Activated T-helper 9 cell treated with anti-CD3 and anti-CD28 coated beads, Interleukin-2, amount 50 U/mL, for 16 hours (primary cell): Measurements from ENCODE around the gene PPDPF.

Source experiments
- DNase-seq: peaks from one replicate; pipeline ENCODE4 v3.0.0-alpha.2; 2020; ENCODE audit warnings: low read depth

PPDPF gene

DNA sequence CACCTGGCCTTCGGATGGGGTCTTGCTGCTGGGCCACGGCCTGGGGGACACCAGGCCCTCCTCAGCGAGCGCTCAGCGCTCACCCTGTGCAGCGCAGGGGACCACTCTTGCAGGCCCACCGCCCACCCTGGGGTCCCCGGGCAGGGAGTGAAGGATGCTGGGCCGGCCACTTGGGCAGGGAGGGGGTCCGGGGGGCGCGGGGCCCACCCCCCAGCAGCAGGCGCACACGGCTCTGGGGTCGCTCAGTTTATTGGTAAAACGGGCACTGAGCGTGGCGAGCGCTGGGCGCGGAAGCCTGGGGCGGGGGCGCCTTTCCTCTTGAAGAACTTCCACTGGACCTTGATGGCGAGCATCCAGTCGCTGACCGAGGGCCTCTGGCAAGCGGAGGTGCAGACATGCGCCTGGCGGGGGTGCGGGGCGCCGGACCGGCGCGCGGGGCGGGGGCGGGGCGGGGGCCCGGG, 32.8 kb upstream of the PPDPF start:
- DNase-seq, result no peak

DNA sequence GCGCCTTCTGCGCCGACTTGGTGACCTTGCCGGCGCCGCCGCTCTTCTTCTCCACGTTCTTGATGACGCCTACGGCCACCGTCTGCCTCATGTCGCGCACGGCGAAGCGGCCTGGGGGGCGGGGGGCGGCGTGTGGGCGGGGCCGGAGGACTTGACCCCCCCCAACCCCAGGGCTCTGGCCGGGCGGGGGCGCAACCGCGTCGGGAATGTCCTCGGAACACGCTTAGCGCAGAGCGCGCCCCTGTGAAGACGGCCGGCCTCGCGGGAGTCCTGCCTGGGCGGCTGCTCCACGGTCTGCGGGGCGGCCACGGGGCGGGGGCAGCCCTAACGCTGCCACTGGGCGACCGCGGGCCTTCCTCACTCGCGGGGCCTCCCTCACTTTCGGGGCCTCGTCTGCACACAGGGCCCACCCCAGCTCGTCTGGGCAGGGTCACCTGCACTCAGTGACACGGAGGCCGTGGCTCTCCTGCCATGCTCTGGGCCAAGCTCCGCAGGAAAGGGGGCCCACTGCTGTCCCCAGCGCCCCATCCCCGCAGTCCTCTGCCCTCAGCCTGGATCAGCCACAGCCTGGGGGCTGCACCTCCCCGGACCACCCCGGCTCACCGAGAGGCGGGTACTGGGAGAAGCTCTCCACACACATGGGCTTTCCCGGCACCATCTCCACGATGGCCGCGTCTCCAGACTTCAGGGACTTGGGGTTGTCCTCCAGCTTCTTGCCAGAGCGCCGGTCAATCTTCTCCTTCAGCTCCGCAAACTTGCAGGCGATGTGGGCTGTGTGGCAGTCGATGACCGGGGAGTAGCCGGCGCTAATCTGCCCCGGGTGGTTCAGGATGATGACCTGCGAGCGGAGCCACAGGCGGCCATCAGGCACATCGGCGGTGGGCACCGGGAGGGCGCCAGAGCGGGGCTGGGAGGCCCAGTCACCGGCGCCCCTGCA, 32.0 kb upstream of the PPDPF start:
- DNase-seq, result no peak

DNA sequence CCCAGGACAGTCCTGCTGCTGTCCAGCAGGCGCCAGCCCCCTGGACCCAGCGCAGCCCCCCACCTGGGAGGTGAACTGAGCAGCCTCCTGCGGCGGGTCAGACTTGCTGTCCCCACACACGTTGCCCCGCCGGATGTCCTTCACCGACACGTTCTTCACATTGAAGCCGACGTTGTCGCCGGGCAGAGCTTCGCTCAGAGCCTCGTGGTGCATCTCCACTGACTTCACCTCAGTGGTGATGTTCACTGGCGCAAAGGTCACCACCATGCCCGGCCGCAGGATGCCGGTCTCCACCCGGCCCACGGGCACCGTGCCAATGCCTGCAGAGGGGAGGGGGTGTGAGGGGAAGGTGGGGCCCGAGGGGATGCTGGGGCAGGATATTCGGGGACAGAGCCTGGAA, 30.1 kb upstream of the PPDPF start:
- DNase-seq, result no peak

DNA sequence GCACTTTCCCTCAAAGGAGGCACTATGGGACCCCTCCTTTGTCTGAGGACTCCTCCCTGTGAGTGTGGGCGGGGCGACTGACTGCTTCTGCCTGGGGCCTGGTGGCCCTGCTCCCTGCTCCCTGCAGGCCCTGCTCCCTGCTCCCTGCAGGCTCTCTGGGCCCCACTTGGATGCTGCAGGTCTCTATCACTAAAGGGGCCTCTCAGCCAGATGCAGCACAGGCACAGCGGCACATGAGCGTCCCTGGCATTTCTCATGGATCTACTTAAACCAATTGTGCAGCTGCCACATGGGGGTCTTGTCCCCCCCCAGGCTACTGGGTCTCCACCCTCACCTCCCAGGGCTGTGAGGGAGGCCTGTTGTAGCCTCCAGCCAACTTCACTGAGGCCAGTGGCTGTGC, 29.5 kb upstream of the PPDPF start:
- DNase-seq, result no peak

DNA sequence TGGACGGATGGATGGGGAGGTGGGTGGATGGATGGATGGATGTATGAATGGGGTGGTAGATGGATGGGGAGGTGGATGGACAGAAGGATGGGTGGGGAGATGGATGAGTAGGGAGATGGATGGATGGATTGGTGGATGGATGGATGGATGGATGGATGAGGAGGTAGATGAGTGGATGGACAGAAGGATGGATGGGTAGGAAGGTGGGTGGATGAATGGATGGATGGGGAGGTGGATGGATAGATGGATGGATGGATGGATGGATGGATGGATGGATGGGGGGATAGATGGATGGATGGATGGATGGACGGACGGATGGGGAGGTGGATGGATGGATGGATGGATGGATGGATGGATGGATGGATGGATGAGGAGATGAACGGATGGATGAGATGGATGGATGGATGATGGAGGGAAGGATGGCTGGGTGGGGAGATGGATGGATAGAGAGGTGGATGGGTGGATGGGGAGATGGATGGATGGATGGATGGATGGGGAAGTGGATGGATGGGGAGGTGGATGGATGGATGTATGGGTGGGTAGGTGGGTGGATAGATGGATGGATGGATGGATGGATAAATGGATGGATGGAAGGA, 28.8 kb upstream of the PPDPF start:
- no peak for DNase-seq

DNA sequence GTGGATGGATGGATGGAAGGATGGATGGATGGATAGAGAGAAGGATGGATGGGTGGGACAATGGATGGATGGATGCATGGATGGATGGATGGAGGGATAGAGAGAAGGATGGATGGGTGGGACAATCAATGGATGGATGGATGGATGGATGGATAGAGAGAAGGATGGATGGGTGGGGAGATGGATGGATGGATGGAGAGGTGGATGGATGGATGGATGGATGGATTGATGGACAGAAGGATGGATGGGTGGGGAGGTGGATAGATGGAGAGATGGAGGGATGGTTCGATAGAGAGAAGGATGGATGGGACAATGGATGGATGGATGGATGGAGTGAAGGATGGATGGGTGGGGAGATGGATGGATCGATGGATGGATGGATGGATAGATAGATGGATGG, 28.0 kb upstream of the PPDPF start:
- DNase-seq, result no peak

DNA sequence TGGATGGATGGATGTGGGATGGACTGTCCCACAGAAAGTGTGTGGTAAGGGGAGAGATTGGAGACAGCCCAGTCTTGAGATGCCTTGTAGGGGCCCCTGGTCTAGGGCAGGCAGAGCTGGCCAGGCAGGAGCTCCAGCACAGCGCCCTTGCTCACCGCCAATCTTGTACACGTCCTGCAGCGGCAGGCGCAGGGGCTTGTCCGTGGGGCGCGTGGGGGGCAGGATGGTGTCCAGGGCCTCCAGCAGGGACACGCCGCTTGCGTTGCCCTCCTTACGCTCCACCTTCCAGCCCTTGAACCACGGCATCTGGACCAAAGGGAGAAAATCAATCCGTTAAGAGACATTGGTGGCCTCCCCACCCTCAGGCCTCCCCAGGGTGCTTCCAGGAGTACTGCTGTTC, 27.6 kb upstream of the PPDPF start:
- no peak for DNase-seq

DNA sequence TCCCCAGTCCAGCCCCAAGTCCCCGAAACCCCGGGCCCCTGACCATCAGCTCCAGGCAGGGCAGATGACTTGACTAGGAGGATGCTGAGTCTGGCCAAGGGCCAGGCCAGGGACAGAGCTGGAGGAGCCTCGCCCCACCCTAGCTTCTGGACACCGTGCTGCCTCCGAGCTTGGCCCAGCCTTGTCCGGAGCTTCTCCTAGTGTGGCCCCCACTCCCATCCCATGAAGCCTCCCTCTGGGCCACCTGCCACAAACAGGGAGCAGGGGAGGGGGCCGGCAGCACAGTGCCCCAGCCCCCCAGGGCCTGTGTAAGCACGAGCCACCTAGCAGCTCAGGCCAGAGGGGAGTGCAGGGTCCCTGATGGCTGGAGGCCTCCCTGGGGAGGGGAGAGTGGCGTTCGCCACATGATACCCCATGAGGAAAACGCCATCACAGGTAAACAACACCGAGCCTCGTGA, 27.0 kb upstream of the PPDPF start:
- no peak for DNase-seq

DNA sequence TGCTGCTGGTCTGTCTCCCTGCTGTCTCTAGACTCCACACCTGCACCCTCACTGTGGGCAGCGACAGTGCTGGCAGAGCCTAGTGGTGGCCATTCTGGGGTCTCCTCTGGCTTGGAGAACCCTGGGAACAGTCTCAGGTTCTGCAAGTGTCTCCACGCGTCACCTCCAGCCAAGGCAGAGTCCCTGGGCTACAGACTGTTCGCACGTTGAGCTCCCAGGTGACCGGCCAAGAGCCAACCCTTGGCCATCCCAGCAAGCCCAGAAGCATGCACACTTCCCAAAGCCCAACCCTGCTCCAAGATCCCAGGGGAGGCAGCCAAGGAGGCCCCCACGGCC, 26.5 kb upstream of the PPDPF start:
- DNase-seq, result no peak

DNA sequence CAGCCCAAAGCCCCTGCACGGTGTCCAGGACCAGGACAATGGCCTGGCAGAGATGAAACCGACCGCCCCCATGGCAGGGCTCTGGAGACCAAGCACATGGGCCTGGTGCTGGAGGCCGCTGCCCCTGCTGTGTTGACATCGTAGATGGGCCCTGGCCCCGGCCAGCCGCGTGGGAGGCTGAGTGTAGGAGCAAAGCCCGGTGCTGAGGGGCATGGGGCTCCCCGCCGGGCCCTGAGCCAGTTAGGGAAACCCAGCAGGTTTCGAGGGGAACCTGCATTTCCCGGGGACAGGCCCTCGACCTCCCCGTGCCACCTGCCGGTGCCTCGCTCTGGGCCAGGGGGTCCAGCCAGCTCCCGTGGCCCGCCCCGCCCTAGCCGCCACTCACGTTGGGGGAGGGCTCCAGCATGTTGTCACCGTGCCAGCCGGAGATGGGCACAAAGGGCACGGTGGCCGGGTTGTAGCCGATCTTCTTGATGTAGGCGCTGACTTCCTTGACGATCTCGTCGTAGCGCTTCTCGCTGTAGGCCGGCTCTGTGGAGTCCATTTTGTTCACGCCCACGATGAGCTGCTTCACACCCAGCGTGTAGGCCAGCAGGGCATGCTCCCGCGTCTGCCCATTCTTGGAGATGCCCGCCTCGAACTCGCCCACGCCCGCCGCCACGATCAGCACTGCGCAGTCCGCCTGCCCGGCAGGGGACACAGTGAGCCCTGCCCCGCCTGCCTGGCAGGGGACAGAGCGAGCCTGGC, 26.0 kb upstream of the PPDPF start:
- no peak for DNase-seq

DNA sequence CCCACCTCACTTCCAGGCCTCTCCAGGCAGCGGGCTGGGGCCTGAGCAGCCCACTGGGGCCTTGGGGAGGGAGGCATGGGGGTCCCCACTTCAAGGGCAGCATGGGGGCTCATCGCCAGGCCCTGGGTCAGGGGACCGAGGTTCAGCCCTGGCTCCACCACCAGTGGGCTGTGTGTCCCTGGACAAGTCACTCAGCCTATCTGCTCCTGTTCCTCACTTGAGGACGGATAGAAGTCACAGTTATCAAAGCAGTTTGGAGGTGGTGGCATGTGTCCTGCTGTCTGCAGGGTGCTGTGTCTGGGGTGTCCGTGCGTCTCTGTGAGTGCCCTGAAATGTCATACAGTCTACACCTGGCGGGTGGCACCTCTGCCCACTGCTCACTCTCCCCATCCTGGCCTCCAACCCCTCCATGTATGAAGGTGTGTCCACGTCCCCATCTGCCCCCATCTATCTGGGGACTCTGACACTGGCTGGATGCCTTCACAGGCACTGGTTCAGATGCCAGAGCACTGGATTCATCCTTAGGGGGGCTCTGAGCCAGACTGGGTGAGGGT, 25.3 kb upstream of the PPDPF start:
- no peak for DNase-seq

DNA sequence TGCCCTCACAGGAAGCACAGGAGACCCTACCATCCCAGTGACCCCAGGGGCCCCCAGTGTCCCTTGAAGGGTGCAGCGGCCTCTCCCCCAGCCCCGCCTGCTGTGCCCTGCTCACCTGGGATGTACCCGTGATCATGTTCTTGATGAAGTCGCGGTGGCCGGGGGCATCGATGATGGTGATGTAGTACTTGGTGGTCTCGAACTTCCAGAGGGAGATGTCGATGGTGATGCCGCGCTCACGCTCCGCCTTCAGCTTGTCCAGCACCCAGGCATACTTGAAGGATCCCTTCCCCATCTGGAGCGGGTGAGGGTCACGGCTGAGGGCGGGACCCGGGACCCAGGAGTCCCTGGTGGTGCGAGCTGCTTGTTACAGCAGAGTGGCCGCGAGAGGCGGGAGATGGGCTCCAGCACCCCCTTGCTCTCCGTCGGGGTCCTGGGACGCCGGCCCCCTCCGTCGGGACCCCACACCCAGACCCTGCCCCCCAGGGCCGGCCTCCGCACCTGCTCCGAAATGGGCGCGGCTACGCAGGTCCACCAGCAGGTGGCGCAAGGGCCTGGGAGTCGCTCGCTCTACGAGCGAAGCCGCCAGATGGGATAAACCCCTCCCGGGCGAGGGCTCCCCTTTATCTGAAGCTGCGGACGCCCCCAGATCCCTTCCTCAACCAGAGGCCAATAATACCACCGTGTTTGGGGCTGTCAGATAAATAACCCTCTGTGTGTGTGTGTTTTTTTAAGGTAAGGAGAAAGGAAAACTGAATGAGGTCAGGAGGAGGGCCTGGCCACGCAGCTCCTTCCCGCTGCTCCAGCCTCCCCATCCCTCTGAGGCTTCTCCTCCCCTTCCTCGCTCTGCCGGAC, 24.6 kb upstream of the PPDPF start:
- peak; percentile 65 for DNase-seq

DNA sequence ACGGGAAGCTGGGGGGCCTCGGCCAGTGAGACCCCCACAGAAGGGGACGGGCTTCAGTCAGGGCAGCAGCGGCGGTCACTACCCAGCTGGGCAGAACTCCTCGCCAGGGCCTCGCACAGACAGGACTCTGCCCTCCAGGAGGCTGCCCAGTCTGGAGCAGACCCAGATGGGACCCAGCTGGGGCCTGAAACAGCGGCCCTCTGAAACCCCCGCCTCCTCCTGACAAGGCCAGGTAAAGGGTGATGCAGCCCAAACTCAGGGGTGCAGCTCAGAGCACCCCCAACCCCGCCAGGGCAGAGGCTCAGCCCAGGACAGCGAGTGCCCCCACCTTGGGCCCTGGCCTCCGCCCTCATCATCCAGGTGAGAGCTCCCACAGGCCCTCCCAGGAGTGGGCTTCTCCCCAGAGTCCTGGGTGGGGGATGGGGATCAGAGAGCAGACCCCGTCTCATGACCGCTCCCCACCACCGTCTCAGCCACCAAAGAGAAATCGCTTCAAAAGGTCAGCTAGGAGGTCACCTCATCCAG, 23.9 kb upstream of the PPDPF start:
- no peak for DNase-seq

DNA sequence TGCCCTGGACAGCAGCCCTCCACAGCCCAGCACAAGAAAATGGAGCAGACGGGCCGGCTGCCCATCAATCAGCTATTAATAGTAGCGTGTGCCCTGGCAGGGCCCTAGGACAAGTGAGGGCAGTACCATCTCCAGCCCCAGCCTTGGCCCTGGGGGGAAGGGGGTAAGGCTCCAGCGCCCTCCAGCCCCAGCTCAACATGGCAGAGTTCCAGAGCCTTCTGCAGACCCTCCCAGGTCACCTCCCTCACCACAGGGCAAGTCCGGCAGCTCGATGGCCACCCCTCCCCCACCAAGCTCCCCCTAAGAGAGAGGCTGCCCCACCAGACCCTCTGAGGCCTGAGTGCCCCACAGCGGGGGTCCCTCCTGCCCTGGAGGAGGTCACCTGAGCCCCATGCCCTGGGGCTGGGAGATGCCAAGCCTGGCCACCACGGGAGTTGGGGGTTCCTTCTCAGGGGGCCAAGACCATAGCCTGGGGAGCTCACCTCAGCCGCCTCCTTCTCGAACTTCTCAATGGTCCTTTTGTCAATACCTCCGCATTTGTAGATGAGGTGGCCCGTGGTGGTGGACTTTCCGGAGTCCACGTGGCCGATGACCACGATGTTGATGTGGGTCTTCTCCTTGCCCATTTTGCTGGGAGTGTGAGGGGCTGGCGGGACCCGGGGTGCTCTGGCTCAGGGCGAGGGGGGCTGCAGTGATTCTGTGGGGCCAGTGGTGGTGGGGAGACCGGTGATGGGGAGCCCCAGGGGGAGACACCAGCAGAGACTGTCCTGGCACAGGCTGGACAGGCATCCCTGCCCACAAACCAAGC, 23.2 kb upstream of the PPDPF start:
- DNase-seq, result no peak

DNA sequence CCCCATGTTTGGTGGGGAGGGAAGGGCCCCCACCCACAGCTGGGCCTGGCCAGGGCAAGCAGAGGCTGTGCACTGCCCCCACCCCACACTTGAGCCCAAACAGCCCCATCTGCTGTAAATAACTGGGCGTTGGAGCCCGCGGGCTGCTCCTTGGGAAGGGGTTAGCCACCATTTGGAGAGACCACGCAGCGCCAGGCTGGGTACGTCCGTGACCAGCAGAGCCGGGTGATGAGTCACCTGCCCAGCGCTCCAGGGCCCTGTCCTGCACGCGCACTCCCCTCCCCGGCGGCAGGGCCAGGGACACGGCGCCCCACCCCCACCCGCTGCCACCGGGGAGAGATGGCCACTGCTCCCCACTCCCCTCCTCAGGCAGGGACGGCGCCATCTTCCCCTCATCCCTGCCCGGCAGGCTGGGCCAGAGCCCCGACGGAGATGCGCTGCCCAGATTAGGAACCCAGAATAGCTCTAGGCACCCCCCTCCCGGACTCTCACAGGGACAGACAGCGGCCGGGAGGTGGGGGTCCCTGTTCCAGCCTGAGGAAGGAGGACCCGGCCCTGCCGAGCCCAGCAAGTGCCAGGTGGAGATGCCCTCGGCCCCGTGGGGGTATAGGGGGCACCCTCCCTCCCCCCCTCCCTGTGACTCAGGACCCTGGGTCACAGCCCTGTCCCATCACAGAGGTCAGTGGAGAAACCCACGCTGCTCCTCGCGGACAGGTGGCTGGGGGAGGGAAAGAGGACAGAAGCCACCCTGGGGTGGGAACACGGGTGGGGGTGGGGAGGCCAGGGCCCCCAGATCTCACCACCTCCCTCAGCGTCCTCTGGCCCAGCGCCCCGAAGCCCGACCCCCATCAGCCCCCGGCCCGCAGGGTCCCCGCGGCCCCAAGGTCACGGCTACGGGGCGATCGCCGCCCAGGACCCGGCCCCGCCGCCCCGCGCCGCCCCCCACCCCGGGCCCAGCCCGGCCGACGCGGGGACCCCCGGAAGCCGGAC, 22.3 kb upstream of the PPDPF start:
- no peak for DNase-seq

DNA sequence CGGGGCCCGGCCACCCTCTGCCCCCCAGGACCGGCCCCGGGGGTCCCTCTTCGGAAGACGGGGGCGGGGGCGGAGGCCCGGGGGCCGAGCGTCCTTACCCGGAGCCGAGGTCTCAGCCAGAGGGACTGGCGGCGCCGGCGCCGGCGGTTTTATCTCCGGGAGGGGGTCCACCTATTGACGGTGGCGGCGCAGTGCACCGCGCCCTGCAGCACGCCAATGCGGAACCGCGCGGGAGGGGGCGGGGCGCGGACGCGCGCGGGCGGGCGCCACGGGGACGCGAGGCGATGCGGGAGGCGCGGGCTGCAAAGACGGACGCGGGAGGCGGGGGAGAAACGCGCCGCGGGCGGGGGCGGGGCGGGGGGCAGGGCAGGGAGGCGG, 21.6 kb upstream of the PPDPF start, which contains the start of gene EEF1A2:
Gene EEF1A2, minus strand, starts transcription at position 124 of the 378 bp plus-strand sequence. CDS start 1,320 bp downstream, outside the sequence.
- peak; percentile 41 for DNase-seq

DNA sequence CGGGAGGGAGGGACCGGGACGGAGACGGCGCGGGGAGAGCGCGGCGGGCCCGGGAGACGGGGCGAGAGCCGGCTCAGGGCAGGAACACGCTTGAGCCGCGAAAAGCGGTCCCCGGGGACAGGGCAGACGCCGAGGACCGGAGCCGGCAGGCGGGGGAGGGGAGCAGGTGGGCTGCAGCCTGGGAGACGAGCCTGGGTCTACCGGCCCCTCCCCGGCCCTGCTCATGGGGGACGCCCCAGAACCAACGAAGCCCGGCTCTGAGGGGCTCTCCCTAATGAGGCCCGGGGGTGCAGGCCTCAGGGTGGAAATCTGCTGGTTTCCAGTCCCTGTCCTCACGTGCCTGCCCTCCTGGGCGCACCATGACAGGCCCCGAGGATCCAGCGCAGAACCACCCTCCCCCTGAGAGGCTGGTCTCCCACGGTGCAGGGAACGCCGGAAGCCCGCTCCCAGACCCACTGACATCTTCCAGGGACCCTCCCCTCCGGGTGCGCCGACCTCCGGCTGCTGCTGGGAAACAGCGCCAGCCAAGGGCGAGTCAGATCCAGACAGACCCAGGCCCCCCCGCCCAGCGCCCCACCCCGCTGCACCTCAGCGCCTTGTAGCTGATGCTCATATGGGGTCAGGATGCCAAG, 21.1 kb upstream of the PPDPF start:
- no peak for DNase-seq

DNA sequence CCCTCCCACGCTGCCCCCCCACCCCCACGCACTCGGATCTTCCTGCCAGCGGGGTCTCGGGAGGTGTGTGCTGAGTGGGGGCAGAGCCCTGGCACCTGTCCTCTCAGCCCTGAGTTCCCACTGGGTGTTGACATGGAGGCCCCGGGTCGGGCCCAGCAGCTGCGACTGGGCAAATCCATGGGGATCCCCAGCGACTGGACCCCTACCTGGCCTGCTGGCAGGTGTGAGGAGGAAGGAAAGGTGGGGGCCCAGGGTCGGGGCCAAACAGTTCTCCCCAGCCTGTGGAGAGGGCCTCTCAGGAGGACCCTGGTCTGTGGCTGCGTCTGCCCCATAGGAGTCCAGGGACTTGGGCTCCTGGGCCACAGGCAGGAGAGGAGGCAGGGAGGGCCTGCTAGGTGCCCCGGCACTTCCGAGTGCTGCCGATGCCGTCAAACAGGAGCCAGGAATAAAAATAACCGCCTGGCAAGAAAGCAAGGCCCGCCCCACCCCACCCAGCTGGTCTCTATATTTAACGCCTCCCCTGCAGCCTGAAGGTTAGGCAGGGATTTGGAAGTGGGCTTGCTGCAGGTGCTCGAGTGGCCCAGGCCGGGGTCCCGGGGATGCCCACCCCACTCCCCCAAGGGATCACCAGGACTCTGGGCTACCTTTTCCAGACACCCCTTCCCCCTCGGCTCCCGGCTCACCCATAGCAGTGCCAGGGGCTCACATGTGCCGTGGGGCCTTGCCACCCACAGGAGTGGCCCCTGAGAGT, 20.2 kb upstream of the PPDPF start:
- DNase-seq, result no peak
